Endothelial cell of umbilical vein (primary cell): ENCODE data around the gene SH3D19. TPM values are rescaled to one million over a fixed set of nuclear protein-coding genes. Genes with fewer than 3 reads are reported as not detected.

Source experiments
- BruUV-seq: library from RNA; stranded (reverse); fragments of 400-500 nt; replicated peaks from 2 replicates; lab custom pipeline; 2021; lab: Mats Ljungman, UMichigan
- CTCF ChIA-PET: fragments of 300-600, 350-600 bp; sonication (Branson Sonifier 250); formaldehyde crosslinking; loops from one replicate; lab custom pipeline; 2021; ENCODE audit warnings: antibody characterized with exemption, inconsistent platforms; lab: Charles Lee
- POLR2A ChIA-PET: fragments of 300-600, 350-600 bp; sonication (Branson Sonifier 250); formaldehyde crosslinking; loops from one replicate; lab custom pipeline; 2021; ENCODE audit warnings: antibody characterized with exemption, inconsistent platforms; lab: Charles Lee
- DNase-seq: peaks from one replicate; pipeline ENCODE4 v3.0.0-alpha.2; 2011; ENCODE audit warnings: low read depth, low spot score
- FAIRE-seq: peaks from 2 replicates; lab custom pipeline; 2011; peaks lifted over from hg19 to GRCh38; lab: Jason Lieb, UNC
- H2AFZ ChIP-seq: 2 replicates; pipeline ENCODE4 v1.6.0; 2012; ENCODE audit warnings: low read depth, low read length, control low read depth, inconsistent platforms
- H3K27ac ChIP-seq: 2 replicates; pipeline ENCODE4 v1.5.1; 2011; ENCODE audit warnings: low read depth, mild to moderate bottlenecking, control low read depth, low read length, moderate library complexity; ENCODE audit not compliant: insufficient read depth
- H3K27me3 ChIP-seq, 2 experiments: 2 replicates each; pipeline versions ENCODE4 v1.6.0 to v1.6.1; 2011; ENCODE audit warnings: low read length in 2 of 2, mixed read lengths in 1 of 2; ENCODE audit not compliant: control insufficient read depth in 2 of 2, insufficient read depth in 2 of 2
- H3K36me3 ChIP-seq, 2 experiments: 2 replicates in 1 of 2; 3 replicates in 1 of 2; pipeline ENCODE4 v1.5.1; 2011; ENCODE audit warnings: low read length in 2 of 2, mild to moderate bottlenecking in 1 of 2, moderate library complexity in 1 of 2; ENCODE audit not compliant: control insufficient read depth in 2 of 2, insufficient read depth in 2 of 2; ENCODE audit errors: extremely low read depth in 1 of 2
- H3K4me1 ChIP-seq: 3 replicates; pipeline ENCODE4 v1.5.1; 2011; ENCODE audit warnings: mild to moderate bottlenecking, low read length; ENCODE audit not compliant: control insufficient read depth, insufficient read depth; ENCODE audit errors: extremely low read depth
- H3K4me2 ChIP-seq: 2 replicates; pipeline ENCODE4 v1.6.1; 2011; ENCODE audit warnings: low read length, control low read depth, mixed read lengths; ENCODE audit not compliant: insufficient read depth
- H3K4me3 ChIP-seq, 3 experiments: fragments of 200-600 bp in 1 of 3; sonication (generic), shearing (Covaris generic) in 1 of 3; replicated peaks in 1 of 3; 2 replicates each; pipeline ENCODE4 v1.5.1; 2011 to 2016; ENCODE audit warnings: control low read depth in 3 of 3, low read length in 3 of 3, mild to moderate bottlenecking in 2 of 3, inconsistent platforms in 1 of 3, low read depth in 1 of 3, moderate library complexity in 1 of 3; ENCODE audit not compliant: insufficient read depth in 1 of 3
- H3K79me2 ChIP-seq: 2 replicates; pipeline ENCODE4 v1.6.0; 2012; ENCODE audit warnings: low read length, inconsistent platforms; ENCODE audit not compliant: control insufficient read depth, insufficient read depth
- H3K9ac ChIP-seq: replicated peaks from 2 replicates; pipeline ENCODE3; 2011; ENCODE audit warnings: low read length, control low read depth; ENCODE audit not compliant: insufficient read depth; ENCODE audit errors: extremely low read depth
- H3K9me1 ChIP-seq: replicated peaks from 3 replicates; pipeline ENCODE4 v1.6.0; 2011; ENCODE audit warnings: mild to moderate bottlenecking, low read length; ENCODE audit not compliant: control insufficient read depth, insufficient read depth; ENCODE audit errors: extremely low read depth
- H3K9me3 ChIP-seq: replicated peaks from 2 replicates; pipeline ENCODE4 v1.5.1; 2012; ENCODE audit warnings: low read length, inconsistent platforms; ENCODE audit not compliant: control insufficient read depth, insufficient read depth
- H4K20me1 ChIP-seq: replicated peaks from 2 replicates; pipeline ENCODE3; 2011; ENCODE audit warnings: mild to moderate bottlenecking, low read length; ENCODE audit not compliant: control insufficient read depth, insufficient read depth; ENCODE audit errors: extremely low read depth
- EZH2 ChIP-seq: IDR thresholded peaks from 2 replicates; pipeline ENCODE4 v1.6.1; 2012; ENCODE audit warnings: borderline replicate concordance, low read depth, mild to moderate bottlenecking, moderate library complexity, low read length, inconsistent platforms; ENCODE audit not compliant: severe bottlenecking
- FOS ChIP-seq: IDR thresholded peaks from 2 replicates; pipeline ENCODE4 v1.6.1; 2011; ENCODE audit warnings: mild to moderate bottlenecking, low read length, moderate library complexity, borderline replicate concordance; ENCODE audit not compliant: insufficient read depth
- GATA2 ChIP-seq: IDR thresholded peaks from 2 replicates; pipeline ENCODE4 v1.7.0; 2011; ENCODE audit warnings: low read depth, mild to moderate bottlenecking, moderate library complexity, mixed read lengths, low read length; ENCODE audit not compliant: insufficient read length, insufficient read depth
- JUN ChIP-seq: IDR thresholded peaks from 2 replicates; pipeline ENCODE4 v1.6.1; 2011; ENCODE audit warnings: borderline replicate concordance, low read depth; ENCODE audit not compliant: insufficient read length, insufficient read depth
- MAX ChIP-seq: IDR thresholded peaks from 2 replicates; pipeline ENCODE4 v1.6.1; 2011; ENCODE audit not compliant: insufficient read depth, insufficient read length
- MYC ChIP-seq: IDR thresholded peaks from one replicate; pipeline ENCODE4 v1.6.1; 2011; ENCODE audit warnings: mild to moderate bottlenecking, low read depth, low read length
- POLR2A ChIP-seq: IDR thresholded peaks from 2 replicates; pipeline ENCODE4 v1.6.1; 2012; ENCODE audit warnings: low read depth, mild to moderate bottlenecking, control low read depth, low read length
- dilution Hi-C: fragments of 300-500 bp; cut with MboI; formaldehyde crosslinking; loops from one replicate; pipeline ENCODE4 v1.15.0; 2019; ENCODE audit warnings: low sequenced_read_pairs; ENCODE audit not compliant: extremely low pct_ligation_motif_present
- intact Hi-C: fragments of 100-400 bp; cut with micrococcal nuclease; formaldehyde crosslinking; loops from one replicate; pipeline ENCODE4 v1.10.0; 2022
- polyA plus RNA-seq, 4 experiments: library from polyadenylated mRNA; depleted of rRNA in 3 of 4; stranded (reverse) in 3 of 4; unstranded in 1 of 4; fragments of >200 nt; gene quantifications; 2 replicates each; pipeline versions ENCODE4 v1.2.1 to v1.2.3, GENCODE V29; 2011 to 2012; ENCODE audit warnings: missing spikeins in 1 of 4
- total RNA-seq: library from RNA; stranded (reverse); gene quantifications from 2 replicates; pipeline ENCODE4 v1.2.3, GENCODE V29; 2021
- TF ChIP-seq, protein P1 (sequence below), 2 donors: IDR thresholded peaks; 1 replicate in 1 of 2; 2 replicates in 1 of 2; pipeline ENCODE4 v1.5.1; 2011; ENCODE audit warnings: low read length in 2 of 2, mild to moderate bottlenecking in 2 of 2, moderate library complexity in 2 of 2, control low read depth in 1 of 2, inconsistent platforms in 1 of 2, low read depth in 1 of 2; ENCODE audit not compliant: insufficient read depth in 1 of 2; ENCODE audit errors: extremely low read depth in 1 of 2

Gene SH3D19
- total and polyA plus RNA-seq, 2 donors (not counting 3 experiments of a cell fraction or from before 2014, with no cell fraction given) = 37.5 to 92.8 TPM

DNA sequence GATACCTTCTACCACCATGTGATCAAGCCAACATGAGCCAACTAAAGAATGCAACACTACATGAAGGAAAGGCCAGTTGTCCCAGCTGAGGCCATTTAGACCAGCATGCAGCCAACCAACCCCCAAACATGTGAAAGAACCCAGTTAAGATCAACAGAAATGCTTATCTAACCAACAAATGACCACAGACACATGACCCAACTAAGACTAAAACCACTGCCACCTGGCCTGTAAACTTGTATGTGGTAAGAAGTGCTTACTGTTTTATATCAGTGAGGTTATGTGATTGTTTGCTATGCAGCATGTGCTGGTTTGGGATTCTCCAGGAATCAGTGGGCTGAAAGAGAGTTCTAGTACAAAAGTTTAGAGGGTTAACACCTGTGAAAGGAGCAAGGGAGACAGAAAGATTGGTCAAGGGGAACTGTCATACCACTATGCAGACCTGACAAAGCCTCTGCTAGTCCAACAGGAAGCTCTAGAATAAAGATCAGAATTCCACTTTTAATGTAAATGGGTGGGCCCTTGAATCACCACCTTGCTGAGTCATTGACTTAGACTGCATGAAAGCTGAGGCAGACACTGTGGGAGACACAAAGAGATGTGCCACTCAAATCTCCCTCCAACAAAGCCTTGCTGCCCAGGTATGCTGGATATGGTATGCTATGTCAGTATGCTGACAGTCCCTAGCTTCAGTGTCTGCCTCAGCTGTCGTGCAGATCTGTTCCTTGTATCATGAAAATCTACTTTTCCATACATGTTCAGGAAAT is 6.1 kb upstream of the SH3D19 start:
- Histone ChIP-seq H3K9me3 (no peaks in the 10 kb centered on the region), H3K27ac (no peak overlapping the region), H3K79me2 (no peaks in the 10 kb centered on the region), H3K4me2 (no peak overlapping the region), H2AFZ (no peak overlapping the region), H3K4me3 (no peak overlapping the region), H3K36me3 (no peaks in the 10 kb centered on the region), H4K20me1 (no peaks in the 10 kb centered on the region), H3K9me1 (no peaks in the 10 kb centered on the region), H3K9ac (no peak overlapping the region), H3K4me1 (no peaks in the 10 kb centered on the region), H3K27me3 (no peaks in the 10 kb centered on the region)
- dilution Hi-C loops (no loop called here), intact Hi-C loops (loop anchor here (1.0 kb wide), 1 partner anchor 16 kb away; no protein-coding TSS in a partner anchor)
- FAIRE-seq (no peak), DNase-seq (no peak)
- CTCF ChIA-PET = interaction anchor here (1.4 kb wide), 1 partner anchor 54 kb away, joined by 3 read pairs; the partner anchor contains the start of gene PRSS48
- POLR2A ChIA-PET = no interaction called here
- TF ChIP-seq MYC (no peak), JUN (no peak), MAX (no peak), GATA2 (no peak), FOS (peak; percentile 60), EZH2 (no peak), POLR2A (no peak)
- TF ChIP-seq, protein P1, sequence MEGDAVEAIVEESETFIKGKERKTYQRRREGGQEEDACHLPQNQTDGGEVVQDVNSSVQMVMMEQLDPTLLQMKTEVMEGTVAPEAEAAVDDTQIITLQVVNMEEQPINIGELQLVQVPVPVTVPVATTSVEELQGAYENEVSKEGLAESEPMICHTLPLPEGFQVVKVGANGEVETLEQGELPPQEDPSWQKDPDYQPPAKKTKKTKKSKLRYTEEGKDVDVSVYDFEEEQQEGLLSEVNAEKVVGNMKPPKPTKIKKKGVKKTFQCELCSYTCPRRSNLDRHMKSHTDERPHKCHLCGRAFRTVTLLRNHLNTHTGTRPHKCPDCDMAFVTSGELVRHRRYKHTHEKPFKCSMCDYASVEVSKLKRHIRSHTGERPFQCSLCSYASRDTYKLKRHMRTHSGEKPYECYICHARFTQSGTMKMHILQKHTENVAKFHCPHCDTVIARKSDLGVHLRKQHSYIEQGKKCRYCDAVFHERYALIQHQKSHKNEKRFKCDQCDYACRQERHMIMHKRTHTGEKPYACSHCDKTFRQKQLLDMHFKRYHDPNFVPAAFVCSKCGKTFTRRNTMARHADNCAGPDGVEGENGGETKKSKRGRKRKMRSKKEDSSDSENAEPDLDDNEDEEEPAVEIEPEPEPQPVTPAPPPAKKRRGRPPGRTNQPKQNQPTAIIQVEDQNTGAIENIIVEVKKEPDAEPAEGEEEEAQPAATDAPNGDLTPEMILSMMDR (IDR thresholded peaks at IDR 0.05; ENCODE audit: extremely low read depth in 1 of 2, insufficient read depth in 1 of 2, low read depth in 1 of 2, low read length in 2 of 2) = no peak
- BruUV-seq = no TSS peak
